Lower lobe of right lung (tissue), 2 donors: Measurements from ENCODE around the gene UBQLN1. TPM values are rescaled to one million over a fixed set of nuclear protein-coding genes. Genes with fewer than 3 reads are reported as not detected.

Experiments used
- ATAC-seq, 2 donors: fragments of 200-7000 bp; cut with Tn5 transposase; one replicate each; pipeline ENCODE4 v1.9.1; 2020 to 2022; ENCODE audit warnings: mild to moderate bottlenecking in 2 of 2, moderate library complexity in 2 of 2
- DNase-seq: peaks from one replicate; pipeline ENCODE4 v3.0.0-alpha.2; 2020
- H3K27ac ChIP-seq: fragments of 200-600 bp; one replicate; pipeline ENCODE4 v1.8.0; 2022
- H3K27me3 ChIP-seq: fragments of 200-600 bp; one replicate; pipeline ENCODE4 v1.8.0; 2022; ENCODE audit warnings: low read depth
- H3K36me3 ChIP-seq: fragments of 200-600 bp; one replicate; pipeline ENCODE4 v1.8.0; 2022; ENCODE audit warnings: mild to moderate bottlenecking
- H3K4me1 ChIP-seq: fragments of 200-600 bp; one replicate; pipeline ENCODE4 v1.8.0; 2022
- H3K4me3 ChIP-seq: fragments of 200-600 bp; one replicate; pipeline ENCODE4 v1.8.0; 2022; ENCODE audit warnings: mild to moderate bottlenecking
- H3K9me3 ChIP-seq: fragments of 200-600 bp; one replicate; pipeline ENCODE4 v1.8.0; 2022
- CTCF ChIP-seq: fragments of 200-600 bp; IDR thresholded peaks from one replicate; pipeline ENCODE4 v1.8.0; 2022; ENCODE audit warnings: antibody characterized with exemption, mild to moderate bottlenecking
- intact Hi-C: fragments of 100-400 bp; cut with DNase I; formaldehyde crosslinking; loops from one replicate; pipeline ENCODE4 v1.11.0; 2022
- total RNA-seq: library from RNA; stranded (reverse); fragmentation: NEBNext Ultra II Directional; extraction: Animal tissue kit (Norgen Biotek cat#: 25700); gene quantifications from one replicate; pipeline ENCODE4 v1.2.1, GENCODE V29; 2021
- donor health status: DM: no; HTN: yes; CAD: no; lungs with severe emphysema.

UBQLN1 gene
- total RNA-seq, 1 donor from 2014 or later: 88.4 TPM

- Histone ChIP-seq H3K4me1 (peaks cover 5% of the 10 kb centered on the region), H3K36me3 (peaks cover 62% of the 10 kb centered on the region), H3K4me3 (no peak overlapping the region), H3K9me3 (no peaks in the 10 kb centered on the region), H3K27me3 (no peaks in the 10 kb centered on the region), H3K27ac (no peak overlapping the region)
- TF ChIP-seq CTCF: no peak
- DNase-seq: no peak
- no peak for ATAC-seq
- intact Hi-C loops: no loop called here
Measured at GRCh38 chr9:83681490-83681889, 26.3 kb downstream of the UBQLN1 start.

- H3K27ac ChIP-seq: no peak overlapping the region
- DNase-seq: no peak
Measured at GRCh38 chr9:83680233-83680632, 27.5 kb downstream of the UBQLN1 start.

GRCh38 chr9:83677596-83677995 is 30.2 kb downstream of the UBQLN1 start:
- no peak for DNase-seq
- Histone ChIP-seq H3K9me3 (no peaks in the 10 kb centered on the region), H3K36me3 (peaks cover 87% of the 10 kb centered on the region), H3K4me3 (no peak overlapping the region), H3K4me1 (peaks cover 5% of the 10 kb centered on the region), H3K27me3 (no peaks in the 10 kb centered on the region), H3K27ac (no peak overlapping the region)
- TF ChIP-seq CTCF: no peak
- intact Hi-C loops: no loop called here
- no peak for ATAC-seq

More at GRCh38 chr9:83680233-83680632, 27.5 kb downstream of the UBQLN1 start:
- peaks cover 72% of the 10 kb centered on the region for H3K36me3 ChIP-seq
- no peaks in the 10 kb centered on the region for H3K9me3 ChIP-seq
- H3K4me3 ChIP-seq: no peak overlapping the region
- no peaks in the 10 kb centered on the region for H3K27me3 ChIP-seq
- intact Hi-C loops: no loop called here
- ATAC-seq: no peak
- no peak for TF ChIP-seq CTCF
- H3K4me1 ChIP-seq: peaks cover 5% of the 10 kb centered on the region

- Histone ChIP-seq H3K4me3 (no peak overlapping the region), H3K27ac (no peak overlapping the region), H3K9me3 (no peaks in the 10 kb centered on the region), H3K4me1 (no peaks in the 10 kb centered on the region), H3K36me3 (peaks cover 86% of the 10 kb centered on the region), H3K27me3 (no peaks in the 10 kb centered on the region)
- intact Hi-C loops: no loop called here
- DNase-seq (no peak), ATAC-seq (no peak)
- TF ChIP-seq CTCF: no peak
Measured at GRCh38 chr9:83675466-83675865, 32.3 kb downstream of the UBQLN1 start.

GRCh38 chr9:83671451-83671850 is 36.3 kb downstream of the UBQLN1 start:
- H3K36me3 ChIP-seq: peaks cover 70% of the 10 kb centered on the region
- no peak overlapping the region for H3K4me3 ChIP-seq
- no peaks in the 10 kb centered on the region for H3K27me3 ChIP-seq
- H3K9me3 ChIP-seq: no peaks in the 10 kb centered on the region
- intact Hi-C loops: no loop called here
- no peak for ATAC-seq
- TF ChIP-seq CTCF: no peak
- peaks cover 2% of the 10 kb centered on the region for H3K4me1 ChIP-seq
- DNase-seq: no peak
- no peak overlapping the region for H3K27ac ChIP-seq

GRCh38 chr9:83670381-83670780 is 37.4 kb downstream of the UBQLN1 start:
- DNase-seq (no peak), ATAC-seq (no peak)
- Histone ChIP-seq H3K4me3 (no peak overlapping the region), H3K36me3 (peaks cover 63% of the 10 kb centered on the region), H3K4me1 (peaks cover 11% of the 10 kb centered on the region), H3K27me3 (no peaks in the 10 kb centered on the region), H3K27ac (no peak overlapping the region), H3K9me3 (no peaks in the 10 kb centered on the region)
- intact Hi-C loops: no loop called here
- TF ChIP-seq CTCF: no peak
